MM.1S (cell line): ENCODE data around the gene VAC14.

Experiments used
- DNase-seq: peaks from one replicate; pipeline ENCODE4 v3.0.0-alpha.2; 2015
- H2AFZ ChIP-seq: fragments of 300-600 bp; sonication (generic); 2 replicates; pipeline ENCODE4 v1.6.0; 2016; ENCODE audit warnings: antibody characterized with exemption, low read length
- H3F3A ChIP-seq: fragments of 300-600 bp; sonication (generic); 2 replicates; pipeline ENCODE4 v1.6.1; 2016; ENCODE audit warnings: mild to moderate bottlenecking, antibody characterized with exemption, low read length, moderate library complexity, mixed read lengths; ENCODE audit not compliant: insufficient read depth
- H3K27ac ChIP-seq: fragments of 300-600 bp; sonication (generic); 2 replicates; pipeline ENCODE4 v1.5.1; 2016; ENCODE audit warnings: mild to moderate bottlenecking, low read length
- H3K27me3 ChIP-seq: fragments of 300-600 bp; sonication (generic); replicated peaks from 2 replicates; pipeline ENCODE4 v1.6.0; 2016; ENCODE audit warnings: low read length; ENCODE audit not compliant: insufficient read depth
- H3K36me3 ChIP-seq: fragments of 300-600 bp; sonication (generic); replicated peaks from 2 replicates; pipeline ENCODE4 v1.6.1; 2016; ENCODE audit warnings: mild to moderate bottlenecking, low read length, mixed read lengths; ENCODE audit not compliant: insufficient read depth
- H3K4me1 ChIP-seq: fragments of 300-600 bp; sonication (generic); 2 replicates; pipeline ENCODE4 v1.6.1; 2016; ENCODE audit warnings: low read length, mixed read lengths
- H3K4me2 ChIP-seq: fragments of 300-600 bp; sonication (generic); 2 replicates; pipeline ENCODE4 v1.6.0; 2016; ENCODE audit warnings: low read depth, low read length
- H3K4me3 ChIP-seq: fragments of 300-600 bp; sonication (generic); 2 replicates; pipeline ENCODE4 v1.5.1; 2016; ENCODE audit warnings: low read length, mixed read lengths
- H3K79me2 ChIP-seq: fragments of 300-600 bp; sonication (generic); 2 replicates; pipeline ENCODE4 v1.6.1; 2016; ENCODE audit warnings: mixed run types, low read length, mixed read lengths
- H3K9ac ChIP-seq: fragments of 300-600 bp; sonication (generic); 2 replicates; pipeline ENCODE4 v1.6.1; 2016; ENCODE audit warnings: low read length, mixed read lengths
- H3K9me2 ChIP-seq: fragments of 300-600 bp; sonication (generic); replicated peaks from 2 replicates; pipeline ENCODE4 v1.6.1; 2016; ENCODE audit warnings: mild to moderate bottlenecking, low read length, mixed read lengths; ENCODE audit not compliant: insufficient read depth
- H3K9me3 ChIP-seq: fragments of 300-600 bp; sonication (generic); replicated peaks from 2 replicates; pipeline ENCODE4 v1.6.1; 2016; ENCODE audit warnings: mild to moderate bottlenecking, low read length, mixed read lengths; ENCODE audit not compliant: insufficient read depth
- H4K20me1 ChIP-seq: fragments of 300-600 bp; sonication (generic); 2 replicates; pipeline ENCODE4 v1.6.1; 2016; ENCODE audit warnings: mild to moderate bottlenecking, low read length, moderate library complexity, mixed read lengths; ENCODE audit not compliant: insufficient read depth
- EZH2 ChIP-seq: fragments of 300-600 bp; sonication (generic); optimal IDR thresholded peaks from 2 replicates; pipeline ENCODE3; 2017; ENCODE audit warnings: low read depth, mild to moderate bottlenecking, antibody characterized with exemption, low read length, mixed read lengths
- EZH2phosphoT487 ChIP-seq: fragments of 300-600 bp; sonication (generic); IDR thresholded peaks from 2 replicates; pipeline ENCODE4 v1.6.1; 2018; ENCODE audit warnings: antibody characterized with exemption, low read length
- TF ChIP-seq, protein P1 (sequence below): fragments of 300-600 bp; sonication (generic); IDR thresholded peaks from 2 replicates; pipeline ENCODE4 v1.5.1; 2016; ENCODE audit warnings: antibody characterized with exemption, low read length, mixed read lengths

VAC14 gene

DNA sequence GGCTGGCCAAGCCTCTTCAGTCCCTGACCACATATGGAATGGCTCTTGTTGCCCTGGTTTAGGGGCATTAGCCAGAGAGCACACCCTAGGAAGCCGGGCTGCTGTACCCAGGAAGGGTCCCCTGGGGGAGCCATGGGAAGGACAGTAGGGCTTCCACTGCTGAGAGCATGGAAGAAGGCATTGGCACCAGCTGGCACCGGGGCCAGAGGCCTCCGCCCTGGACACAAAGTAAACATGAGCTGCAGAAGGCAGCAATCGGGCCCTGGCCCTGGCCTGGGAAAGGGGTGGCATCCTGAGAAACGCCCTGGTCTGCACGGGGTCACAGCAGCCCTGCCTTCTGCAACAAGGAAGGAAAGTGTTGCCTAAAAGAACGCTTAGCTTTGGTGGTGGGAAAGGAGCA lies 49.4 kb downstream of the VAC14 start:
- H4K20me1 ChIP-seq: no peaks in the 10 kb centered on the region
- no peaks in the 10 kb centered on the region for H3K36me3 ChIP-seq
- no peaks in the 10 kb centered on the region for H3K4me1 ChIP-seq
- no peak overlapping the region for H3K4me2 ChIP-seq
- H3K27me3 ChIP-seq: no peaks in the 10 kb centered on the region
- H3K4me3 ChIP-seq: no peak overlapping the region
- no peak overlapping the region for H3K27ac ChIP-seq
- H3K9me3 ChIP-seq: no peaks in the 10 kb centered on the region
- no peaks in the 10 kb centered on the region for H3K9me2 ChIP-seq
- H3K9ac ChIP-seq: no peak overlapping the region
- no peak overlapping the region for H2AFZ ChIP-seq
- no peak for DNase-seq
- no peaks in the 10 kb centered on the region for H3K79me2 ChIP-seq
- TF ChIP-seq, protein P1, sequence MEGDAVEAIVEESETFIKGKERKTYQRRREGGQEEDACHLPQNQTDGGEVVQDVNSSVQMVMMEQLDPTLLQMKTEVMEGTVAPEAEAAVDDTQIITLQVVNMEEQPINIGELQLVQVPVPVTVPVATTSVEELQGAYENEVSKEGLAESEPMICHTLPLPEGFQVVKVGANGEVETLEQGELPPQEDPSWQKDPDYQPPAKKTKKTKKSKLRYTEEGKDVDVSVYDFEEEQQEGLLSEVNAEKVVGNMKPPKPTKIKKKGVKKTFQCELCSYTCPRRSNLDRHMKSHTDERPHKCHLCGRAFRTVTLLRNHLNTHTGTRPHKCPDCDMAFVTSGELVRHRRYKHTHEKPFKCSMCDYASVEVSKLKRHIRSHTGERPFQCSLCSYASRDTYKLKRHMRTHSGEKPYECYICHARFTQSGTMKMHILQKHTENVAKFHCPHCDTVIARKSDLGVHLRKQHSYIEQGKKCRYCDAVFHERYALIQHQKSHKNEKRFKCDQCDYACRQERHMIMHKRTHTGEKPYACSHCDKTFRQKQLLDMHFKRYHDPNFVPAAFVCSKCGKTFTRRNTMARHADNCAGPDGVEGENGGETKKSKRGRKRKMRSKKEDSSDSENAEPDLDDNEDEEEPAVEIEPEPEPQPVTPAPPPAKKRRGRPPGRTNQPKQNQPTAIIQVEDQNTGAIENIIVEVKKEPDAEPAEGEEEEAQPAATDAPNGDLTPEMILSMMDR: no peak
- TF ChIP-seq EZH2phosphoT487: no peak
- TF ChIP-seq EZH2: no peak
- H3F3A ChIP-seq: no peaks in the 10 kb centered on the region

DNA sequence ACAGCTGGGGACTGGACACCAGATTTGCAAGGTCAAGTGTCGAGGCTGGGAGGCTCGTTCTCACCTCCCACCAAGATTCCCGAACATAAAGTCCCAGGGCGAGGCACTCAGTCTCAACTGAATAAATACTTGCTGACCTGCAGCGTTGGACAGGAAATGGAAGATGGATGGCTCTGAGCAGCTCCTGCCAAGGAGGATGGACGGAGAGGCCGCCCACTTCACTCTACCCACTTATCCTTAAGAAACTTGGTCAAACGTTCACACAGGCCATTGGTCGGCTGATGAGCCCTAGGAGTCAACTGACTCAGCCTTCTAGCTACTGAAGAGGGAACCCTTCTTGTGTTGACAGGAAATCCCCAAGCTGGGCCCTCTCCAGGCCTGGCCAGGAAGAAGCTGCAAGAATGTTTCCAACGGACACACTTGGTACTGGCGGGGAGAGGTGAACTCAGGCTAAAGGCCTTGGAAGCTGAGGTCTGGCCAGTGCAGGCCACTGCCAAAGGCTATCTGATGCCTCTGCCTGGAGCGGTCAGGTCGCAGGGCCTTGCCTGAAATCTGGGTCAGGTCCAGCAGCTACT lies 50.0 kb downstream of the VAC14 start:
- H3K79me2 ChIP-seq: no peaks in the 10 kb centered on the region
- H3K4me2 ChIP-seq: no peak overlapping the region
- H4K20me1 ChIP-seq: no peaks in the 10 kb centered on the region
- no peak for DNase-seq
- no peaks in the 10 kb centered on the region for H3K9me2 ChIP-seq
- H3K36me3 ChIP-seq: no peaks in the 10 kb centered on the region
- H3K9ac ChIP-seq: no peak overlapping the region
- H2AFZ ChIP-seq: no peak overlapping the region
- H3K27ac ChIP-seq: no peak overlapping the region
- no peaks in the 10 kb centered on the region for H3K4me1 ChIP-seq
- H3K9me3 ChIP-seq: no peaks in the 10 kb centered on the region
- H3K4me3 ChIP-seq: no peak overlapping the region
- no peaks in the 10 kb centered on the region for H3F3A ChIP-seq
- no peaks in the 10 kb centered on the region for H3K27me3 ChIP-seq
- TF ChIP-seq EZH2: no peak
- no peak for TF ChIP-seq EZH2phosphoT487
- TF ChIP-seq, protein P1: no peak

DNA sequence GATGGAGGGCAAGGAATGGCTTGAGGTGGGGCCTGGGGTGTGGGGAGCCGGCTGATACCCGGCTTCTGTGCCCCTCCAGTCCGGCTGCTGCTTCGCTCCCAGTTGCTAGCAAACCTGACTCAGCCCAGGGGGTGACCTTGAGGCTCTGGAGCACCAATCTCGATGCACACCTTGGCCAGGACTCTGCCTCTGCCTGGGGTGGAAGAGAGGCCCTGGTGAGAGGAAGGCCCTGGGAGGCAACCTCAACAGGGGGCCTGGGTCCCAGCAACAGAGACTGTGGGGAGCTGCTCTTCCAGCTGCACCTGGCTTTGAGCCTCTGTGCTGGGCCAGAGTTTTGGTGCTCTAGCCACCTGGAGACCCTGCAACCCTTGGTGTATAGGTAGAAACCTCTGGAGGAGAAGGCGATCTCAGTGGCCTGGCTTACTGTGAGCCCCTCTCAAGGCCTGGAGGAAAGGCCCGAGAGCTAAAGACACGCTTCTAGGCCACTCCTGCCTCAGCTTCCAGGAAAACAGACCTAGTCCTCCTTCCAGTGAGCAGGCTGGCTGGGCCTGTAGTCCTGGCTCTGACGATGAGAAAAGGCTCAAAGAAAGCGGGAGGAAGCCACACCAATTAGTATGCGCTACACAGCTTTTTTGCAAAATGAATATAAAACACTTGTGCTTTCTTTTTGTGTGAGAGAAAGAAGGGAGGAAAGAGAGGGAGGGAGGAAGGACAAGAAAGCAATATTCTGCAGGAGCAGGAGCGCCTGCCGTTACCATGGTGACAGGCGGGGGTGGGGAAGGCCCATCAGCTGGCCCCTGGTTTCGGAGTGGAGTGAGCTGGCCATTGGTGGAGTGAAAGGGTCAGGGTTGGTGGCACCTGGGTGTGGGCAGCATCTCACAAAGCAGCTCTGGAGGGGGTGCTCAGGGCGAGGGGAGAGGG lies 51.0 kb downstream of the VAC14 start:
- Histone ChIP-seq H3K36me3 (no peaks in the 10 kb centered on the region), H3K27ac (no peak overlapping the region), H3K9me3 (no peaks in the 10 kb centered on the region), H3K4me1 (no peaks in the 10 kb centered on the region), H4K20me1 (no peaks in the 10 kb centered on the region), H3F3A (no peaks in the 10 kb centered on the region), H3K79me2 (no peaks in the 10 kb centered on the region), H3K9me2 (no peaks in the 10 kb centered on the region), H3K9ac (no peak overlapping the region), H3K4me3 (no peak overlapping the region), H2AFZ (no peak overlapping the region), H3K4me2 (no peak overlapping the region), H3K27me3 (no peaks in the 10 kb centered on the region)
- DNase-seq: no peak
- TF ChIP-seq, protein P1: no peak
- TF ChIP-seq EZH2phosphoT487: no peak
